GM18858 (cell line): ENCODE results near the gene TMC2.

Experiments
- ATAC-seq: cut with Tn5 transposase; IDR thresholded peaks from one replicate; pipeline ENCODE4 v1.9.1; 2021; ENCODE audit not compliant: unreplicated experiment

The TMC2 gene

GRCh38 chr20:2576317-2576727 is 39.9 kb downstream of the TMC2 start:
- ATAC-seq: no peak

DNA sequence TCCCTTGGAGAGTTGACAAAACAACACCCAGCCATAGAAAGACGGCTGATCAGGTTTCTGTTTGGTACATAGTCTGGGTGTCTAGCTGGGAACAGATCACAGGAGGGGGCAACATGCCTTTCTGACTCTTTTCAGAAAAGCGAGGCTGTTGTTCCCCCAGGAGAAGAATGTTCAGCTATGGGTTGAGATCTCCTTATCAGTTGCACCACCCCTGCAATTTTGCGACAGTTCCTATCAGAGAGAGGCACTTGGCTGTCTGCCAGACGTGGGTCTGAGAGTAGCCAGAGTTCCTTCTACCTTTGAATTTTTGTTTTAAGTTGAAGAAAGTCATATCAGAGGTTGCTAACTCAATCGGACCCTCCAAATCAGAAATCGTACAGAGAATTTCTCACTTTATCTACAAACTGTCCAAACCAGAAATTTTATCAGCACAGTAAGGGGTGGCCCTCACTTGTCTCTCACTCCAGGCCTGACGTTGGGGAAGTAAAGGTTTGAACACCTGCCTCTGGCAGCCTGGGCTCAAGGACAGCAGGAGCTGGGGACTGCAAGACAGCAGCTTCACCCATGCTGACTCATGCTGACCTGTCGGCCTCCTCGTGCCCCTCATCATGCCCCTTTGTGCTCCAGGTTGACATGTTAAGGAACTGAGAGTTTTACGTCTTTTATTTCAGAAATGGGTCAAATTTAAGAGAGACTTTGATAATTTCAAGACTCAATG is 42.3 kb downstream of the TMC2 start:
- ATAC-seq: no peak

DNA sequence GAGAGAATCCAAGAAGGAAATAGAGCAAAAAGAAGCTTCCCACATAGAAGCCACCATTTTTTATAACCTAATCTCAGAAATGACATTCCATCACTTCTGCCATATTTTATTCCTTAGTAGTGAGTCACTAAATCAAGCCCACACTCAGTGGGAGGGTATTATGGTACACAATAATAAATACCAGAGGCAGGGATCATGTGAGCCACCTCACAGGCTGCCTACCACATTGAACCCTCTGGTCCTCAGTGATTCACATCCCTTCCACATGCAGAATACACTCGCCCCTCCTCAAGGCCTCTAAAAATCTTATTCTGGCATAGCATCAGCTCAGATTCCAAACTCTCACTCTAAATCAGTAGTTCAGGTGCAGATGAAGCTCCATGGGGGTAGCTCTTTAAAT is 49.4 kb downstream of the TMC2 start:
- no peak for ATAC-seq

DNA sequence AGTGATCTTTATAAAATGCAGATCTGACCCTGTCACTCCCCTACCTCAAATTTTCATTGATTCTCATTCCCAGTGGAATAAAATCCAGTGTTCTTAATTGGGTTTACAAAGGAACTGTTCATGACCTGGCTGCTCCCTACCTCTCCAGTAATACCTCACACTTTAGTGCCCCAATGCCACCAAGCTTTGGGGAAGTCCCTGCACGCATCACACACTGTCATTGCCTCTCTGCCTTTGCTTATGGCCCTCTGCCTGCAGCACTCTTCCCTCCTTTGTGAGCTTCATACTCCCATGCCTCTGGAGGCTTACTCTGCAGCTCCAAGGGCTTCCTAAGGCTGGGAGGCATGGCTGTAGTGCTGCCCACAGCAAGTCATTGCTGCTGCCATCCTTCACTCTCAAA is 57.4 kb downstream of the TMC2 start:
- ATAC-seq: no peak

DNA sequence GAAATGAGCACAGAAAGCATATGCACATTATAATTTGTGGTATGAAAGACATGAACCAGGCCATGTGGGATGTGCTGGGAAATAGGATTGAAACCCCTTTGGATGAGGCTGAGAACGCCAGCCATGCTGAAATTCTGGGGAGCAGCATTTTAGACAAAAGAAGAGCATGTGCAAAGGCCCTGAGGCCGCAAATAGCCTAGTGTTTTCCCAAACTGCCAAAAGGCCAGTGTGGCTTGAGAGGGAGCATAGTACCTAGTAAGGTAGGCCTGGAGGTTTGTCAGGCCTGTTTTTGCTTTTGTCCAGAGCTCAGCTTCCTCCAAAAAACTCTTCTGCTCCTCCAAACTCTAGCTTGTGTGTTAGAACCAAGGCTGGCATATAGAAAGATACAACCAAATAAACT is 58.7 kb downstream of the TMC2 start:
- ATAC-seq: no peak

GRCh38 chr20:2596673-2597279 is 60.4 kb downstream of the TMC2 start:
- no peak for ATAC-seq

DNA sequence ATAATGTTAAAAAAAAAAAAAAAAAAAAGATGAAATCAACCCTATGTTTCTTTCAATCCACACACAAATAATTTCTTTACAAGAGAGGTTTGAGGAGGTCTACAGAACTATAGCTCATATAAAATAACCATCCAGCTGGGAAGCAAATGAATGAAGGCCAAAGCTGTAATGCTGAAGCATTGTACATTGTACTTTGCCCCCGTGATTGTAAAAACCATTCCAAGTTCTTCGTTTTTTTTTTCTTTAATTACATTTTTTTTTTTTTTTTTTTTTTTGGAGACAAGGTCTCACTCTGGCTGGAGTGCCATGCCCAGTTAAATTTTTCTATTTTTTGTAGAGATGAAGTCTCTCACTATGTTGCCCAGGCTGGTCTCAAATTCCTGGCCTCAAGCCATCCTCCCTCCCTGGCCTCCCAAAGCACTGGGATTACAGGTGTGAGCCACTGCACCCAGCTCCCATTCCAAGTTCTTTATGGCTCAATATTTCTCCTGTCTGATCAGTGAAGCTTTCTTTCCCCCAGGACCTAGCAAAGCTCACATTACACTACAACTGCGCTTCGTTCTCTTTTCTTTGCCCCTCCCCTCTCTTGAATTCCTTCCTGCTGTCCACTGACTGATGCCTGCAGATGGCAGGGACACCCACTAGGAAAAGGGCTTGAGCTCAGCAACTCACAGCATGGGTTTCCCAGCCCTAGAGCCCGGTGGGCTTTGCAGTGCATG is 63.1 kb downstream of the TMC2 start:
- no peak for ATAC-seq

DNA sequence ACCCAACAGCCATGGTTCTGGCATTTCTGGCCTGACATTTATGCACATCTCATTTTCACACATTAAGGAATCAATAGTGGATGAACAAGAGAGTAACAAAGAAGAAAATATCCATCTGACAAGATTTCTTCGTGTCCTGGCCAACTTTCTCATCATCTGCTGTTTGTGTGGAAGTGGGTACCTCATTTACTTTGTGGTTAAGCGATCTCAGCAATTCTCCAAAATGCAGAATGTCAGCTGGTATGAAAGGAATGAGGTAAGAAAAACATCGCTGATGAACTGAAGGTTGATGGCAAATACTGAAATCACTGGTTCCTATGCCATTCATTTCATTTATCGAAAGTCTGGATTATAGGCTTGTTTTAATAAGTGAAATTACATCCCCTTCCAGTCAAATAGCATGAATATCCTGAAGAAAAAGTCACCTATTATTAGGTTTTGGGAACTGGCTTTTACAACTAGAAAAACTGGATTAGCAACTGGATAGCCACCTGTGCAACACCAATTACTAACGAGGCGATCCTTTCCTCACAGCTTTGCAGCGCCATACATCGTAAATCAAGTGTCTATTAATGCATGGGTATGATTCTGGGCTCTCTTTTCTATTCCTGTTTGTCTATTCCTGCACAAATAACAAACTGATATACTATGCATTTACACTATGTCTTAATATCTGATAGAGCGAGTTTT is 65.8 kb downstream of the TMC2 start:
- ATAC-seq: no peak

DNA sequence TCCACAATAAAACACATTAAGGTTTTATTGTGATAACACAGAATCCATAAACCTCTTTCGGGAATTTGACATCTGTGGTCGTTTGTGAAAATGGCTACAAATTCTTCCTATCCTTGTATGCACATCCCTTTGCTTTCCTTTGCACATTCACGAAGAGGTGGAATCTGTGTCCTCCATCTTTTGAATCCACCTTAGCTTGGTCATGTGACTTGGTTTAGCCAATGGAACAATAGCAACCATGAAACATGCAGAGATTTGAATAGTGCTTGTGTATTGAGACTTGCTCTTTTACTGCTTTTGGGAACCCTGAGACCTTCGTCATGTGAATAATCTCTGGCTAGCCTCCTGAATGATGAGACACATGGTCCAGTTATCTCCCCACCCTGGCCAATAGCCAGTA is 66.4 kb downstream of the TMC2 start:
- ATAC-seq: no peak

DNA sequence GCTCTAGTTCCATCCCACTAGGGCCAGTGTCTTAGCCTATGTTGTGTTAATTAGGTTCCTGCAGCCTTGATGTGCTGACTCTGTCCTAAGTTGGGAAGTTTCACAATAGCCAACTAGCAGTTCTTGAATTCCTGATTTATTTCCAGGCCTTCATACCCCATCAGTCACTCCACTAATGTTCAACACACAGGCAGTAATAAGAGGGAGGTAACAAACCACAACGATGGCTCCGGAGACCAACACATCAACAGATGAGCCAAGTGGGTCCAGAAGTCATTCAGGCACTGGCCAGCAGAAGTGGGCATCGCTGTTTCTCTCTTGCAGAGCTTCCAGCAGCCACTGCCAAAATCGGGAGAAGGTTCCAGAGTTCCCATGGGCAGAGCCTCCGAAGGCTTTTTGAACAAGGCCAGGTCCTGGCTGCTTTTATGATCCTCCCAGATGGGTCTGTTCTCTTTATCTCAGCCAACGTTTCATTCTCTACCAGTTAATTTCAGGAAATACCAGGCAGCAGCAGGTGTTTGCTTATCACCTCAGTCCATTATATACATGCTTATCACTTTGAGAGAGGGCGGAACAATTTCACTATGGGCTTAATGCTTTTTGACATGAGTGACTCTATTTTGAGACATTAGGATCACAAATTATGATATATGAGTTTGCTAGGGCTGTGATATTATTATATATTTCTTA is 67.6 kb downstream of the TMC2 start:
- ATAC-seq: no peak

GRCh38 chr20:2604506-2604835 is 68.1 kb downstream of the TMC2 start:
- ATAC-seq: no peak

DNA sequence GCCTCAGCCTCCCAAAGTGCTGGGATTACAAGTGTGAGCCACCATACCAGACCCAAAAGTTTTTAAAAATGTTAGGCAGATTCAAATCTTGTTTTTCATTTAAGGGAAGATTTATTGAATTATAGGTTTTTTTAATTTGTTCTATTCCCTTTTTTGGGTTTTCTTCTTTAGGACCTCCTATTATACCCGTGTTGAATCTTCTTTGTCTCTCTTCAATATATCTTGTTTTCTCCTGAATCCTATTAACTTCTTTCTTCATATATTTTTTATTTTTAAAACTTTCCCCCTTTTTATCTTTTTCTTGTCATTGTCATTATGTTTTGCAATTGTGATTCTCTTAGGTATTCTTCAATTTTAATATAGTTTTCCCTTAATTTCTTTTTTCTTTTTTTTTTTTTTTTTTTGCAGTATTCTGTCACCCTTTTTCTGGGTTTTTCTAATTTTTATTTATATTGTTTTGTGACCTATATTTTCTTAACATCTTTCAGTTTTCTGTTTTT is 70.2 kb downstream of the TMC2 start:
- no peak for ATAC-seq

DNA sequence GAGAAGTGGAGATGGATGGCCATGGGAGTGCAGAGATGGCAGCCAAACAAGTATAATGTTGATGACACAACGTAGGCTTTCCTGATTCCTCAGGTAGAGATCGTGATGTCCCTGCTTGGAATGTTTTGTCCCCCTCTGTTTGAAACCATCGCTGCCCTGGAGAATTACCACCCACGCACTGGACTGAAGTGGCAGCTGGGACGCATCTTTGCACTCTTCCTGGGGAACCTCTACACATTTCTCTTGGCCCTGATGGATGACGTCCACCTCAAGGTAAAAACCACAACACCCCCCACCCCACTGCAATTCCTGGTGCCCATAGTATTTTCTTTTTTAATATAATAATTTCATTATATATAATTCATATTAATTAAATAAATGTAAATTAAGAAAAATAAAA is 74.0 kb downstream of the TMC2 start:
- no peak for ATAC-seq

DNA sequence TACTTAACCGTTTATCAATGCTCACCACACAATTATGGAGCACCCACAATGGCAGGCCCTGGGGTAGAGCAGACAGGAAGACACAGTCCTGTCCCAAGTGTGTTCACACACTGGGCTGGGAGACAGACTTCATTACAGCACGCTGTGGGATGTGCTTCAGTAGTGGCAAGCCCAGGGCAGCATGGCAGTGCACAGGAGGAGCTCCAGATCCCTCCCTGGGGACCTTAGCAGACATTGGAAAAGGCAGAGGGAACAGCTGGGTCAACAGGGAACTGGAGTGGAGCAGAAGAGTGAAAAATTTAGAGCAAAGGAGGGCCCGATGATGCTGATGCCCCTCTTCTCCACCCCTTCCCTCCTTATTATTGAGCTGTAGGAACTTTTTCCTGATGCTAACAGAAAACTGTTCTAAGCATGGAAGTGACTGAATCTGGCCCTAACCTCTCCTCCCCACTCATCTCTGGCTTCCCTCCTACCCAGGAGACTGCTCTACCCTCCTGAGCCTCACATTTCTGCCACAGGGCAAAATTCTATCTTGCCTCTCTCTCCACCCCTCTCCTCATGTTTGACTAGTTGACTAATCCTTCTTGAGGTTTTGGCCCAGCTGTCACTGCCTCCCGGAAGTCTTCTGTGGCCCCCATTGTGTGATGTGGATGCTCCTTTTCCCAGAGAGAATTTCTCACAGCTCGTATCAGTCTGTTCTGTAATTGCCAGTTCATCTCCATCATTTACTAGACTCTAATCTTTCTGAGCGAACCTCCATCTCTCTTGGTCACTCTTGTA is 74.8 kb downstream of the TMC2 start:
- no peak for ATAC-seq

GRCh38 chr20:2612073-2612472 is 75.7 kb downstream of the TMC2 start:
- ATAC-seq: no peak

DNA sequence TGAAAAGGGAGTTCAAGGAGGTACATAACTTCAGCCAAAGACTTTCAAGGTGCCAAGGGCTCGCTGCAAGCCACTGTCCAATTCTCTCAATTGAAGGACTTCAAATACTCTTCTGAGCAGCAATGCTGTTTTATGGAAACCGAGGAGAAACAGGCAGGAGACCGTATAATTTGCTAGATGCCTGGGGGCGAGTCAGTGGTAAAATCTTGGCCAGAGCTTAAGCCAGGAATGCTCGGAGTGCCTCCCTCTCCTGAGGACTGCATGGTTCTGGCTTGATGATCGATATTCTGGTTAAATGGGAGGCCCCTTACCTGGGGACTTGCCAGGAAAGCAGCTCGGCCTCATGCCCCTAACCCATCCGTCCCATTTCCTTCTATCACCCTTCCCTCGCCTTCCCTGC is 80.3 kb downstream of the TMC2 start:
- ATAC-seq: no peak

- ATAC-seq: no peak
Observed at GRCh38 chr20:2617099-2617714, 80.8 kb downstream of the TMC2 start.

- no peak for ATAC-seq
Observed at GRCh38 chr20:2618815-2619214, 82.4 kb downstream of the TMC2 start.

DNA sequence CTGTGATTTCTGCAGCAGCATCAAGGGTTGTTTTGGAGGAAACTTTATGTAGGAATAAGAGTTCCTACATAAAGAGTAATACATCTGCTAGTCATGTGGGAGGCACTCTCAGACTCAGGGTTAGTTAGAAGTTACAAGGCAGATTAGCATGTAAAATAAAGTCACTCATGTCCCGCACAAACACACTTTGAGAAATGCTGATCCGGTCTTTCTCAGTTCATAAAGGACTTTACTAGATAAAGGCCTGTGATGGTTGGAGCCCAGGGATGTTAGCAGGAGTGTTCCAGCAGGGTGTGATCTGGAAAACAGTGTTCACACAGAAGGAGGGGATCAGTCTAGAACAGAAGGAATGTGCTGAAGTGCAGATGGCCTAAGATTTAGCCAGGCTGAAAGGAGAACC is 83.0 kb downstream of the TMC2 start:
- no peak for ATAC-seq
